MM.1S (cell line): Measurements from ENCODE around the gene TNXB.

ENCODE experiments used
- CTCF ChIP-seq: fragments of 300-600 bp; sonication (generic); IDR thresholded peaks from 2 replicates; pipeline ENCODE4 v1.5.1; 2016; ENCODE audit warnings: antibody characterized with exemption, low read length, mixed read lengths
- EZH2 ChIP-seq: fragments of 300-600 bp; sonication (generic); optimal IDR thresholded peaks from 2 replicates; pipeline ENCODE3; 2017; ENCODE audit warnings: low read depth, mild to moderate bottlenecking, antibody characterized with exemption, low read length, mixed read lengths
- EZH2phosphoT487 ChIP-seq: fragments of 300-600 bp; sonication (generic); IDR thresholded peaks from 2 replicates; pipeline ENCODE4 v1.6.1; 2018; ENCODE audit warnings: antibody characterized with exemption, low read length

GRCh38 chr6:32133786-32134185 is 24.6 kb upstream of the TNXB start:
- TF ChIP-seq CTCF (no peak), EZH2 (no peak), EZH2phosphoT487 (no peak)
